Loucy (cell line): ENCODE results near the gene KARS1.

Source experiments
- EZH2phosphoT487 ChIP-seq: fragments of 200-600 bp; IDR thresholded peaks from 2 replicates; pipeline ENCODE4 v1.6.1; 2018; ENCODE audit warnings: antibody characterized with exemption, mild to moderate bottlenecking, moderate library complexity, borderline replicate concordance
- TF ChIP-seq, protein P1 (sequence below): fragments of 200-600 bp; sonication (generic); conservative IDR thresholded peaks from 2 replicates; pipeline ENCODE4 v1.5.1; 2014; ENCODE audit warnings: mild to moderate bottlenecking, antibody characterized with exemption, low read length

DNA sequence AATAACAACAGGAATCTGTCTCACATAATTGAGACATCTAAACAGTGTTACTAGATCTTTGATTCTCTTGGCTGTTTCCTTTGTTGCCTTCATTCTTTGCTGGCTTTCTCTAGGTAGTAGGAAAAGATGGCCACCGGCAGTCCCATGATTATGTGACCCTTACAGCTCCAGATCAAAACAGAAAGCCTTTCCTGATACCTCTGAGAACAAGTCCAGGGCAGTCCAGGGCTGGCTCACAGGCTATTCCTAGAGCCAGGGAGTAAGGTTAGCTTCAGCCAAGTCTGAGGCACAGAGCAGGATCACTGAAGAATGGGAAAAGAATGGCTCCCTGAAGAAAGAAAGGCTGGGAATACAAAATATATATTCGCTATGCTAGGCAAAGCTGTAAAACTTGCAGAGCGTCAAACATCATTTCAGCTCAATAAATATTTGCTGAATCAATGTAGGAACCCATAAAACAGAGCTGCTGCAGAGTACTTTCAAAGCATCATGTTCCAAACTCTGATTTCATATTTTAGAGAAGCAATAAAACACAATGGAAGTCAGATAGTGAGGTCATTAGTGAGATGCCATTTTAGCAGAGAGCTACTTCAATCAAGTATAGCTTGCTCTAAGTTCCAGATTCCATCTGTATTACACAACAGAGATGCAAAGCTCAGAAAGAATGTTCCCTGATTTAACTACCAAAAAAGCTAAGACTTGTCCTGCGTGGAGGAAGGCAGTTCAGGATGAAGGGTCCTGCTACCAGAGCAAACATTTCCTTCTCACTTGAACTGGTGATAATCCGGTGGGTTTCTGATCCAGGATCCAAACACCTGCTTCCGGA is 47.8 kb downstream of the KARS1 start:
- TF ChIP-seq, protein P1, sequence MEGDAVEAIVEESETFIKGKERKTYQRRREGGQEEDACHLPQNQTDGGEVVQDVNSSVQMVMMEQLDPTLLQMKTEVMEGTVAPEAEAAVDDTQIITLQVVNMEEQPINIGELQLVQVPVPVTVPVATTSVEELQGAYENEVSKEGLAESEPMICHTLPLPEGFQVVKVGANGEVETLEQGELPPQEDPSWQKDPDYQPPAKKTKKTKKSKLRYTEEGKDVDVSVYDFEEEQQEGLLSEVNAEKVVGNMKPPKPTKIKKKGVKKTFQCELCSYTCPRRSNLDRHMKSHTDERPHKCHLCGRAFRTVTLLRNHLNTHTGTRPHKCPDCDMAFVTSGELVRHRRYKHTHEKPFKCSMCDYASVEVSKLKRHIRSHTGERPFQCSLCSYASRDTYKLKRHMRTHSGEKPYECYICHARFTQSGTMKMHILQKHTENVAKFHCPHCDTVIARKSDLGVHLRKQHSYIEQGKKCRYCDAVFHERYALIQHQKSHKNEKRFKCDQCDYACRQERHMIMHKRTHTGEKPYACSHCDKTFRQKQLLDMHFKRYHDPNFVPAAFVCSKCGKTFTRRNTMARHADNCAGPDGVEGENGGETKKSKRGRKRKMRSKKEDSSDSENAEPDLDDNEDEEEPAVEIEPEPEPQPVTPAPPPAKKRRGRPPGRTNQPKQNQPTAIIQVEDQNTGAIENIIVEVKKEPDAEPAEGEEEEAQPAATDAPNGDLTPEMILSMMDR: no peak
- no peak for TF ChIP-seq EZH2phosphoT487
